GM19324 (cell line): Measurements from ENCODE around the gene ARF6.
"Not testable (repeated sequence)": the region's sequence is repeated elsewhere in the genome, so short reads cannot be mapped to it uniquely, and the experiment has no call there.

Experiments used
- ATAC-seq: cut with Tn5 transposase; IDR thresholded peaks from one replicate; pipeline ENCODE4 v1.9.1; 2021; ENCODE audit warnings: mild to moderate bottlenecking, moderate library complexity; ENCODE audit not compliant: unreplicated experiment, low FRiP score

Gene ARF6

GRCh38 chr14:49936882-49937281, 44.0 kb downstream of the ARF6 start:
- not testable (repeated sequence) for ATAC-seq

- ATAC-seq: not testable (repeated sequence)
These were observed 46.3 kb downstream of the ARF6 start for GRCh38 chr14:49939215-49939614.

DNA sequence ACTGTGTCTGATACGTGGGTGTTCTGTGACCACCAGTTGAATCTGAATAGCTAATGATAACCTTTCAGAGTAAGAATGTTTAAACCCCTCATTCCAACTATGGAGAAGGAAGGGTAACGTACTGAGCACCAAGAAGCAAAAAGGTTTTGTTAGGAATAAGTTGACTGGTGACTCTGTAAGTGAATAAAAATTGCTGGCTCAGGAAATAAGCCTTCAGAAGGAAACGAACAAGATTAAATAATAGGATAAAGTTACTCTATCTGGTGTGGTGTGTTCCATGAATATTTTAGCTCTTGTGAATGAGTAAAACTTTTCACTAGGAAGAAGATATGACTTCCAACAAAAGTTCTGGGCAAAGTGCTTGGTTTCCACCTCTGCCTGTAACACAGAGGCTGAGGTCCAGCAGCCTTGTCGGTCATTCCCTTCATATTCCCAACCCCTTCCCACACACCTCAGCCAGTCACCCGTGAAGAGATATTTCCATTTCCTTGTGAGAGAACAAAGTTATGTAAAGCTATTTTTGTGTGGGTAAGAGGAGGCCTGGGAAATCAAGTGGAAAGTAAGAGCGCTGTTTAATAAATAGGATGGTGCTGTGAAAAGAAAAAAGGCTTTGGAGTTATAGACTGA, 47.1 kb downstream of the ARF6 start:
- ATAC-seq: no peak

- ATAC-seq: no peak
These were observed 48.0 kb downstream of the ARF6 start for GRCh38 chr14:49940808-49941421.

GRCh38 chr14:49942090-49942489, 49.2 kb downstream of the ARF6 start:
- ATAC-seq: no peak

DNA sequence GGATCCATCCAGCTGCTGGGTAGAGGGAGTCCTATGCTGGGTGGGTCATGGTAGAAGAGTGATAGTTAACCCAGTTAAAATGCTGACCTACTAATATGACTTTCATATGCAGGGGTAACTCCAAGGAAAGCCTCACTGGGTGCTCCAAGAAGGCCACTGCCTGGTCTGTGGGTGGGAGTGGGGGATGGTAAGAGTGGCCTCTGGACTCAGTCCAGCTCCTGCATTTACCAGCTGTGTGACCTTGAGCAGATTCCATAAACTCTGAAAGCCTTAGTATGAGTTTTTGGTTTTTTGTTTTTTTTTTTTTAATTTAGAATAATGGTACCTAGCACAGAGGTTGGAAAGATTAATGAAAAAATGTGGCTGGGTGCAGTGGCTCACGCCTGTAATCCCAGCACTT, 51.6 kb downstream of the ARF6 start:
- ATAC-seq: no peak

- no peak for ATAC-seq
These were observed 52.8 kb downstream of the ARF6 start for GRCh38 chr14:49945448-49946319.
